HepG2 (cell line): ENCODE data around the gene AADACL4. TPM values are rescaled to one million over a fixed set of nuclear protein-coding genes. Genes with fewer than 3 reads are reported as not detected.

Experiments
- BCL3 ChIP-seq: sonication (generic); formaldehyde crosslinking; IDR thresholded peaks from 2 replicates; pipeline ENCODE4 v1.5.1; 2020; ENCODE audit warnings: mild to moderate bottlenecking, missing genetic modification reagents, moderate library complexity
- BRCA1 ChIP-seq: sonication (generic); formaldehyde crosslinking; IDR thresholded peaks from 2 replicates; pipeline ENCODE4 v1.4.0; 2020; ENCODE audit warnings: missing genetic modification reagents
- DMTF1 ChIP-seq: sonication (generic); formaldehyde crosslinking; IDR thresholded peaks from 2 replicates; pipeline ENCODE4 v1.4.0; 2020; ENCODE audit warnings: mild to moderate bottlenecking, missing genetic modification reagents
- E2F2 ChIP-seq: sonication (generic); formaldehyde crosslinking; IDR thresholded peaks from 2 replicates; pipeline ENCODE4 v1.4.0; 2020; ENCODE audit warnings: missing genetic modification reagents, borderline replicate concordance
- E2F5 ChIP-seq: sonication (generic); formaldehyde crosslinking; conservative IDR thresholded peaks from 2 replicates; pipeline ENCODE4 v1.4.0; 2020; ENCODE audit warnings: missing genetic modification reagents
- HNRNPL ChIP-seq: fragments of 200-400 bp; formaldehyde crosslinking; IDR thresholded peaks from 2 replicates; pipeline ENCODE4 v1.6.1; 2017; ENCODE audit warnings: mild to moderate bottlenecking, low read depth, low read length
- KIAA2018 ChIP-seq: sonication (generic); formaldehyde crosslinking; IDR thresholded peaks from 2 replicates; pipeline ENCODE4 v1.5.0; 2020; ENCODE audit warnings: mild to moderate bottlenecking, missing genetic modification reagents, borderline replicate concordance
- PHF8 ChIP-seq: sonication (generic); formaldehyde crosslinking; IDR thresholded peaks from 2 replicates; pipeline ENCODE4 v1.5.0; 2020; ENCODE audit warnings: missing genetic modification reagents
- POLR2AphosphoS5 ChIP-seq: IDR thresholded peaks from 2 replicates; pipeline ENCODE4 v1.6.1; 2012; ENCODE audit warnings: low read depth, low read length
- ZNF124 ChIP-seq: sonication (generic); formaldehyde crosslinking; IDR thresholded peaks from 2 replicates; pipeline ENCODE4 v1.4.0; 2020; ENCODE audit warnings: missing genetic modification reagents
- ZNF251 ChIP-seq: sonication (generic); formaldehyde crosslinking; IDR thresholded peaks from 2 replicates; pipeline ENCODE4 v1.9.0; 2021; ENCODE audit warnings: mild to moderate bottlenecking, missing genetic modification reagents
- polyA plus RNA-seq, 8 experiments: library from polyadenylated mRNA; depleted of rRNA in 3 of 8; stranded (reverse) in 7 of 8; unstranded in 1 of 8; fragments of >200 nt; fragmentation: Illumina TruSeq in 4 of 8; extraction: Trizol in 4 of 8; gene quantifications; 2 replicates each; pipeline versions ENCODE4 v1.2.1 to v1.2.3, GENCODE V29; 2011 to 2016; ENCODE audit warnings: low read depth in 4 of 8, missing spikeins in 1 of 8, mixed read lengths in 1 of 8; ENCODE audit not compliant: insufficient read depth in 1 of 8
- total RNA-seq, 5 experiments: library from RNA; depleted of rRNA; stranded (reverse); fragments of >200 nt; fragmentation: Illumina TruSeq; extraction: Trizol; gene quantifications; 2 replicates each; pipeline ENCODE4 v1.2.3, GENCODE V29; 2016; ENCODE audit warnings: low read depth in 1 of 5

AADACL4 gene
- total and polyA plus RNA-seq, 2 of the 13 experiments (the other 11 are each of a cell fraction or from before 2014, with no cell fraction given): not detected

- TF ChIP-seq E2F2 (CRISPR knock-in tag) (peak; percentile 17; the same call in 1 of the 2 replicates), KIAA2018 (CRISPR knock-in tag) (no peak), E2F5 (CRISPR knock-in tag) (no peak; the same call in 1 of the 2 replicates), BCL3 (CRISPR knock-in tag) (no peak; the same call in 1 of the 2 replicates), HNRNPL (peak; percentile 54; the same call in 1 of the 2 replicates), BRCA1 (CRISPR knock-in tag) (peak; percentile 65; the same call in 1 of the 2 replicates), ZNF251 (CRISPR knock-in tag) (no peak), DMTF1 (no peak), POLR2AphosphoS5 (peak; percentile 95), ZNF124 (CRISPR knock-in tag) (no peak), PHF8 (CRISPR knock-in tag) (peak; percentile 61)
These were observed 24.7 kb upstream of the AADACL4 start (continued) for GRCh38 chr1:12618965-12619791.
